GM21619 (cell line): ENCODE results near the gene TCF3.

Experiments
- ATAC-seq: cut with Tn5 transposase; IDR thresholded peaks from one replicate; pipeline ENCODE4 v1.9.1; 2021; ENCODE audit not compliant: unreplicated experiment

Gene TCF3

DNA sequence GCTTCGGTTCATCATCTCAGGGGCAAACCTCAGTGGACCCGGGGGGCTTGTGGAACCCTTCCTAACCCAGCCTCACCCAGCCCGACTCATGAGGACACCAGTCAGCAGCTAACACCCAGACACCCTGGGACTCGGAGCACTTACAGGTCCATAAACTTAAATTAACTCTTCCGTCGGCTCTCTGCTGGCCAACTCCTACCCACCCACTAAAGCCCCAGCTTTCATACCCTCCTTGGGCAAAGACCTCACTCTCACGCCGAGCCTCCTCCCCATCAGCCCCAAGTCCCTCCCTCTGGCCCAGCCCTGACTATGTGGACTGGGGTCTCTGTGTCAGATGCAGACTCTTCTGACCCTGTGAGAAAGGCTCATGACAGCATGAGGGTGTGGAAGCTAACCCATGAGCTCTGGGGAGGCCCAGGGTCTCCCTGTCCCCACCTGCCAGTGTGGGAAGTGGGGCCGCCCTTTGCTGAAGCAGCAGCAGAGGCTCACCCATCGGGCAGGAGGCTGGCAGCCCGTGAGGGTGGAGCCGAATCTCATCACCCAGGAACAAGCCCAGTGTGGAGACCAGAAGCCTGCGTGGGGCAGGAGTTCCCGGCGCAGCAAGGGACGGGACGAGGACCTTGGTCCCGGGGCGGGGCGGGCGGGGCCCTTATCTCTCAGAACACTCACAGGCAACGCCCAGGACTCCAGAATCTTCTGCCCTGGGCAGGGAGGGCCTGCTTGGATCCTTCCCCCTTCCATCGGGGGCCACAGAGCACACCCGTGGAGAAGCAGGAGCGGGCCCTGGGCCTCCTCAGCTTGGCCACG lies 19.8 kb downstream of the TCF3 start:
- ATAC-seq = no peak

- no peak for ATAC-seq
Observed at GRCh38 chr19:1631557-1632100, 20.8 kb downstream of the TCF3 start.

GRCh38 chr19:1630811-1631210 lies 21.6 kb downstream of the TCF3 start:
- ATAC-seq = no peak

DNA sequence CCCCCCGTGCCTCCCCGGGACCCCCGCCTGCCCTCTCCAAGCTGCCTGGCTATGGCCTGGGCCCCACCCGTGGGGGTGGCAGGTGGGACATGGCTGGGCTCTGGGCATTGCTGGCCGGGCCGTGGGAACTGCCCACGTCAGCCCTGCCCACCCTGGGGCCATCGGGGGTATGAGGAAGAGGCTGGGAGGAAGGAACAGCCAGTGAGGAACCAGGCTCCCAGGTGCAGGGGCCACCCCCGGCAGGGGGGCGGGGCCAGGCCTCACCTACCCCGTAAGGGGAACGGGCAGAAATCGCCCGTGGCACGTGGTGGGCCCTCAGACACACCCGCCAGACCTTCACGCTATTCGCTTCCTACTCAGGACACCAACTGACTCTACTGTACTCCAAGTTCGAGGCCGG lies 22.4 kb downstream of the TCF3 start:
- ATAC-seq = no peak

DNA sequence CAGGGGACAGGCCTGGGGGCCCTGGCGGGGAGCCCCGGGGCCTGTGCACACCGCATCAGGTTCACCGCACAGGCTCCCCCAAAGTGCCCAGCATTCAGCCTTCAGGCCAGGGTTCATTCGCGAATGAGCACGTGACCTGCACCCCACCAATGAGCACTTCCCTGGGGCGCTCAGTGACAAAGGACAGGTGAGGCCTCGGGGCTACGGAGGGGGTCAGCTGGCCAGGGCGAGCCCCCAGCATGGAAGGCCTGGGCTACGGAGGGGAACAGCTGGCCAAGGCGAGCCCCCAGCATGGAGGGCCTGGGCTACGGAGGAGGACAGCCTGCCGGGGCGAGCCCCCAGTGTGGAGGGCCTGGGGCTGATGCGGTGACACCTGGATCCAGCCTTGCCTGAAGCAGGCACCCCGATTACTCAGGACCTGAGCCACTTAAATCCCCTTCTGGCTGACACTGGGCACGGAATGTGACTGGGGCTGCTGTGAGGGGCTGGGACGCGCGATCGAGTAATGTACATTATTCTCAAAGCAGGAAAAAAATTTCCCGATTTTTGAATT lies 23.1 kb downstream of the TCF3 start:
- ATAC-seq = no peak

- ATAC-seq = no peak
Observed at GRCh38 chr19:1627194-1627593, 25.2 kb downstream of the TCF3 start.

GRCh38 chr19:1626417-1627010 lies 25.9 kb downstream of the TCF3 start:
- no peak for ATAC-seq

GRCh38 chr19:1624458-1624857 lies 28.0 kb downstream of the TCF3 start:
- no peak for ATAC-seq

DNA sequence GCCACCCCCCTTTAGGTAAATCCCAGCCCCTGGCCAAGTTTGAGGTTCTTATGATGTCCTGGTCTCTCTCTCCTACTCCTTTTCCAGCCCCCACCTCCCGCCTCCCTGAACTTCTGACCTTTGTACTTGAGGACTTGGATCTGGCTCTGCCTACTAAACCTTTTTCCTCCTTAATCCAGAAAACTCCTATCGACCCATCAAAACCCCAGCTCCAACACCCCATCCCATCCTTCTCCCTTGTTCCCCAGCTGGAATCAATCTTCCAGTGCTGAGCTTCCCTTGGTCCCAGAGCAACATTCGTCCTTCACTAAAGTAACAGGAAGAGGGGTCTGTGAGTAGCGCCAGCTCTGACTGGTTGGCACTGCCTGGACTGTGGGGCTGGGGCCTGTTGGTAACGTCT lies 29.9 kb downstream of the TCF3 start:
- no peak for ATAC-seq

- no peak for ATAC-seq
Observed at GRCh38 chr19:1622007-1622406, 30.4 kb downstream of the TCF3 start.

DNA sequence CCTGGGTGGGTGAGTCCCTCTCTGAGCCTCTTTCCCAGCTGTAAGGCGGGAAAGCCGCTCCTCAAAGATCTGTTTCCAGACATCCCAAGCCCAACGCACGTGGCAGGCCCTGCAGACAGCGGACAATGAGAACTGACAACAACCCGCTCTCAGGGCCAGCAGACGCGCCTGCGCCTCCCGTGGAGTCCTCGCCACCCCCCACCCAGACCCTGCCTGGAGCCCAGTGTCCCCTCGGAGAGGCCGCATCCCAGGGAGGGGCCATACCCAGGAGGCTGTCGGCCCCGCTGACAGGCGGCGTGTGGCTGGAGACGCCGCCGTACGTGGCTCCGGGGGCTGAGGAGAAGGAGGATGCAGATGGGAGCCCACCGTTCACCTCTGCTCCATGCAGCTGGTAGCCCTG lies 30.8 kb downstream of the TCF3 start:
- no peak for ATAC-seq

GRCh38 chr19:1621021-1621420 lies 31.4 kb downstream of the TCF3 start:
- no peak for ATAC-seq

DNA sequence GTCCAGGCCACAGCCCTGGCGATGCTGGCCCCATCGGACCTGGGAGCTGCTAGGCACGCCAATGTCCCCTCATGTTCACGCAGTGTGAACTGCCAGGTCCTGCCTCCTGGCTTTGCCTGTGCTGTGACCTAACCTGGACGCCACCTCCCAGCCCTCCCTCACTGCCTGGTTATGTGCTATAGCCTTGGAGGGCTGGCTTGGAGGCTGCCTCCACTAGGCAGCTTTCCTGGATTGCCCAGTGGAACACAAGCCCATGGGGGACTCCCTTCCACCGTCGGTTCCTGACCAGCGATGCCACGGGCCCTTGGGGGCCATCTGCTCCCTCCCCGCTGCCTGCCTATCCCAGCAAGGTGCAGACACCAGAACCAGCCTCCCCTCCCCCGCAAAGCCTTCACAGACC lies 31.9 kb downstream of the TCF3 start:
- no peak for ATAC-seq

DNA sequence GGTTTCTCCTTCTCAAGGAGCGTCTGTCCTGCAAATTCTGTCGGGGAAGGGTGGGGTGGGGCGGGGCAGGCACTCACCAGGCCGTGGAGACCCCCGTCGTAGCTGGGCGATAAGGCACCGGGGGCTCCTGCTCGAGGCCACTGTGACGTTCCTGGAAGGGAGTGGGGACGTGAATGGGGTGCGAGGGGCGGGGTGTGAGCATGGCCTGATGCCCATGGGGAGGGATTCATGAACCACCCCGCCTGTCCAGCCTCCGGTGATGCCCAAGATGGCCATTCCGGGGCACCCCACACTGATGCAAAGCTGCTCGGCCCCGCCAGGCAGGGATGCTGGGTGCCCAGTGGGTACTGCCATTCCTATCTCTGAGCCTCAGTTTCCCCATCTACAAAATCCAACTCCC lies 32.7 kb downstream of the TCF3 start:
- no peak for ATAC-seq

GRCh38 chr19:1619094-1619439 lies 33.3 kb downstream of the TCF3 start:
- no peak for ATAC-seq

GRCh38 chr19:1618157-1619093 lies 34.0 kb downstream of the TCF3 start:
- no peak for ATAC-seq

DNA sequence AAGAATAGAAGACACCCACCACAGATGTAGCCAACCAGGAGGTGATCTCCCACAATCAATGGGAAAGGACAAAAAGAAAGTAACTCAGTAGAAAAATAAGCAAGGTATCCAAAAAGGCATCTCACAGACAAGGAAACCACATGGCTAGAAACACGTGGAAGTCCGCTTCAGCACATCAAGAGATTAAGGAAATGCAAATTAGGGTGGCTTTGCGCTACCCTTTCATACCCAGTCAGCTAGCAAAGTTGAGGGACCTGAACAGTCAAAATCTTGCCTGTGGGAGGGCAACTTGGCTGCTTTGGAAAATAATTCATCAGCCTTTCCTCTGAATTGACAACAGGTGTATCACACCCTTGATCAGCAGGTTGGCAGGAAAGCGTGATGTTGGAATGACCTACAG lies 35.5 kb downstream of the TCF3 start:
- no peak for ATAC-seq

GRCh38 chr19:1616396-1616795 lies 36.0 kb downstream of the TCF3 start:
- no peak for ATAC-seq

DNA sequence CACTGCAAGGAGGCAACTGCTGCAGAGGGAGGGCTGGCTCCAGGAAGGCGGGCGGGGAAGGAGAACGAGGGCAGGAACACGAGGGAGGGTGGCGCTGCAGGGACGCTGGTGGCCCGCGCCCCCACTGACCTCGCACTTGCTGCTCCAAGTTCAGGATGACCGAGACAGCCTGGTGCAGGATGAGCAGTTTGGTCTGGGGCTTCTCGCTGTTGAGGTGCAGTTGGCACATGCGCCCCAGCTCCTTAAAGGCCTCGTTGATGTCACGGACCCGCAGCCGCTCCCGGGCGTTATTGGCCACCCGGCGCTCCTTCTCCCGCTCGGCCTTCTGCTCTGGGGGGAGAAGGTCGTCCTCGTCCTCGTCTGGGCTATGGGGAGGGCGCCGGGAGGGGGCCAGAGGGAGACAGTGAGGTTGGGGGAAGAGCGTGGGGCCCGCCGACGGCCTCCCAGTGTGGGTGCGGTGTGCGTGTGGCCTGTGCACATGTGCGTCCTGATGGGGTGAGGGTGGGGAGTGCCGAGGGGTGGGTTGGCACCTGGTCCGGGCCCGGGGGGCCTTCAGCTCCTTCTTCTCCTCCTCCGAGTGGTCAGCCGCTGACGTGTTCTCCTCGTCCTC lies 37.2 kb downstream of the TCF3 start:
- ATAC-seq = no peak

DNA sequence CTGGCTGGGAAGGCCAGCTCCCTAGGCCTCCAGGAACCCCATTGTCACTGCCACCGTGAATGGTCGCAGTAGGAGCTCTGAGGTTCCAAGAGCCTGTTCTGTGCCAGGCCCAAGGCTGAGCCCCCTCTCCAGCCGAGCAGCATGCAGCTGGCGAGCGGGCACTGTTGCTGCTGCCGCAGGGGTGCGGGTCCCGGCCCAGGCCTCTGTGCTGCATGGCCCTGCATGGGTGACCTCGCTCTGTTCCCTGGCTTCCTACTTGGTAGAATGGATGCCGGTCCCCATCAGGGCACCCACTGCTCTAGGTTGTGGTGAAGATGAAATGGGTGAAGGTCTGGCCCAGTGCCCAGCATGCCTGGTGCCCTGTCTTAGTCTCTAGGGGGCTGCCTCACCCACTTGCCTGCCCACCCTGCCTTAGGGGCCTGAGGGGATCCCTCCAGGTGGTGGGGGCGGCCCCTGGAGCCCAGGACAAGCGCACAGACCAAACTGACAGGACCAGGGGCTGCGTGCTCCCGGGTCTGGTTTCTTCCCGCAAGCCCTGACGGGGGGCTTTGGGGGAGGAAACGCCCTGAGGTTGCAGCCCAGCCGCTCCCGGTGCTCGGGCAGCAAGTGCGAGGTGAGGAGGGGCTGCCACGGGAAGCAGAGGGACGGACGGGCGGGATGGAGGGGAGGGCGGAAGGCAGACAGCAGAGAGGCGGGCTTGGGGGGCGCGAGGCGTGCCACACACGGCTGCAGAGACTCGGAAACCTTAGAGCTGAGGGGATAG lies 38.4 kb downstream of the TCF3 start:
- ATAC-seq = no peak
